Epithelial cell of proximal tubule (primary cell): ENCODE results near the gene USP6NL. TPM values are rescaled to one million over a fixed set of nuclear protein-coding genes. Genes with fewer than 3 reads are reported as not detected.

Source experiments
- DNase-seq: peaks from one replicate; pipeline ENCODE4 v3.0.0-alpha.2; 2011; ENCODE audit warnings: low read depth
- H3K4me3 ChIP-seq: 2 replicates; pipeline ENCODE4 v1.5.1; 2011; ENCODE audit warnings: low read depth, mild to moderate bottlenecking, low read length
- CTCF ChIP-seq: conservative IDR thresholded peaks from 2 replicates; pipeline ENCODE4 v1.5.1; 2012; ENCODE audit warnings: low read depth, mild to moderate bottlenecking, low read length
- total RNA-seq: library from RNA; depleted of rRNA; stranded (reverse); fragments of >200 nt; gene quantifications from 2 replicates; pipeline ENCODE4 v1.2.3, GENCODE V29; 2015

Gene USP6NL
- total RNA-seq, 1 donor from 2014 or later: 14.7 TPM

- H3K4me3 ChIP-seq: no peak overlapping the region
- TF ChIP-seq CTCF: no peak
- DNase-seq: no peak
Measured at GRCh38 chr10:11579885-11580284, 31.6 kb downstream of the USP6NL start.

DNA sequence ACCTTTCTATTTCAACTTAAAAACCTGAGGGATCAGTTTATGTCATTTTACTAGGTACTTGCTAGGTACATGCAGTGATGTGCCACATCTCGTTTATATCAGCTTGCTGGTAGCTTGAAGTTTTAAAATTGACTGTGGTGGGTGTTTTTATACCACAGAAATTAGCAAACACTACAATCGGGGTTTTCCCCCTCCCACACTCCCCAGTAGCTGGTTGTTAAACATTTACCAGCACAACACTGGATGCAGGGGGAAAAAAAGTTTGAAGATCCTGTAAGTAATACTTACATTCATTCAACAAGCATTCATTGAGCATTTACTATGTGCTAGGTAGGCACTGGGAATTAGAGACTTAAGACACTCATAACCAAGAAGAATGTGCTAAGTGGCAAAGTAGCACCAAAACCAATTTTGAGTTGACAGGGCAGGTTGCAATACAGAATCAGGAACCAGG, 32.6 kb downstream of the USP6NL start:
- H3K4me3 ChIP-seq: no peak overlapping the region
- TF ChIP-seq CTCF: no peak
- no peak for DNase-seq

DNA sequence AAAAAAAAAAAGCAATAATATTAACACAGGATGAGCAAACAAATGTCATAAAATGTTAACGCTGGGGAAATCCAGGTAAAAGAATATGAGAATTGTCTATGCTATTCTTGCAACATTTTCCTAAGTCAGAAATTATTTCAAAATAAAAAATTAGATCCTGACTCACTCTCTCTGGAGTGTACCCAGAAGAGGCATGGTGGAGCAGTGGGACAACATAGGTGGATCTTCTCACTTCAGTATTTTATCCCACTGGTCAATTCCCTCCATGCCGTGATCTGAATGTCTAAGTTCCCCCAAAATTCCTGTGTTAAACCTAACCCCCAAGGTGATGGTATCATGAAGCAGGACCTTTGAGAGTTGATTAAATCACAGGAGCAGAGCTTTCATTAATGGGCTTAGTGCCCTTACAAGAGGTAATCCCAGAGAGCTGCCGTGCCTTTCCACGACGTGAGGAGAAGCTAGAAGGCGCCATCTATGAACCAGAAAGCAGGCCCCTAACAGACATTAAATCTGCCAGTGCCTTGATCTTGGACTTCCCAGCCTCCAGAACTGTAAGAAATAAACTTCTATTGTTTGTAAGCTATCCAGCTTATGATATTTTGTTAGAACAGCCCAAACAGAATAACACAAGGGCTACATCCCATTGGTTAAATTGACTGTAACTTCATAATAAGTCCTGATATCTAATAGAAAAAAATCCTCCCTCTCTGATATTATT, 35.2 kb downstream of the USP6NL start:
- TF ChIP-seq CTCF: no peak
- no peak overlapping the region for H3K4me3 ChIP-seq
- no peak for DNase-seq

- DNase-seq: no peak
Measured at GRCh38 chr10:11573497-11573896, 38.0 kb downstream of the USP6NL start.

DNA sequence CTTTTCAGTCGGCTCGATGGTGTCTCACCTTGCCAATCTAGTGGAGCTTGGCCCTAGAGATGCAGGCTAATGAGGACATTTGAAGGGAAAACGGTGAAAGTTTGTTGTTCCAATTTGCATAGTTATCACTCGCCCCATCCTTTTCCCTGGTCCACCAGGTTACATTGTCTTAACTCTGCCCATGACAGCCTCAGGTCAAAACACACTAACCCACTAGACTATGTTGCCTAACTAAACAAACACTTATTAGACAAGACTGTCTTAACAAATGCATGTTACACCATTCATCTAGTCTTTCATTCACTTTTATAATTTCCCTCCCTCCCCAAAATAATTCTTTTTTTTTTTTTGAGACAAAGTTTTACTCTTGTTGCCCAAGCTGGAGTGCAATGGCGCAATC, 40.7 kb downstream of the USP6NL start:
- no peak for TF ChIP-seq CTCF
- H3K4me3 ChIP-seq: no peak overlapping the region
- no peak for DNase-seq

More at GRCh38 chr10:11573497-11573896, 38.0 kb downstream of the USP6NL start:
- TF ChIP-seq CTCF: no peak
- no peak overlapping the region for H3K4me3 ChIP-seq

DNA sequence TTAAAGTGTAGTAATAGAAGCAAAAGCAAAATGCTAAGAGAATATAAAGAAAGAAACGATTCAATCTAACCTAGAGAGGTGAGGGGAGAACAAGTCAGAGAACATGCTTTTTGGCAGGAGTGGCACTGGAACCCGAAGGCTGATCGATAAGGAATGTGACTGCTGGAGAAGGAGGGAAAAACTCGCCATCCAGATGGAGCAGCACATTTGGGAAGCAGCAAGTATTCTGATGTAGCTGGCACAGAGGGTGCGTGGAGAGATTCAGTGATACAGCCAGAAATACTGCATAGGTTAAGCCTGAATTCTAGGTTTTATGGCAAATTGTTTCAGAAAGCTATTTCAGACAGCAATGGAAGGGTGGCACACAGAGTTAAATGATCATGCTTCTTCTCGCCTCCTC, 42.0 kb downstream of the USP6NL start:
- DNase-seq: no peak
- H3K4me3 ChIP-seq: no peak overlapping the region
- no peak for TF ChIP-seq CTCF

GRCh38 chr10:11568578-11568977, 42.9 kb downstream of the USP6NL start:
- no peak overlapping the region for H3K4me3 ChIP-seq
- no peak for TF ChIP-seq CTCF

More at GRCh38 chr10:11568578-11568977, 42.9 kb downstream of the USP6NL start:
- DNase-seq: no peak
